HPDE6-E6E7 (cell line): ENCODE data around the gene SPSB3.
A peak's percentile ranks its signal among the peaks of the same experiment; 100 is the strongest.
"Not testable (repeated sequence)": the region's sequence is repeated elsewhere in the genome, so short reads cannot be mapped to it uniquely, and the experiment has no call there.

Source experiments
- DNase-seq: peaks from one replicate; pipeline ENCODE4 v3.0.0; 2011; ENCODE audit warnings: missing footprints; ENCODE audit errors: extremely low spot score

SPSB3 gene

GRCh38 chr16:1816396-1817275, 34.3 kb upstream of the SPSB3 start:
- no peak for DNase-seq

GRCh38 chr16:1815461-1815860, 33.1 kb upstream of the SPSB3 start:
- DNase-seq, result no peak

- DNase-seq, result peak; percentile 58
These were observed 30.4 kb upstream of the SPSB3 start for GRCh38 chr16:1812732-1813163.

- DNase-seq, result no peak
These were observed 28.2 kb upstream of the SPSB3 start for GRCh38 chr16:1810536-1810935.

- DNase-seq, result no peak
These were observed 27.7 kb upstream of the SPSB3 start for GRCh38 chr16:1810106-1810505.

GRCh38 chr16:1809281-1809801, 27.0 kb upstream of the SPSB3 start:
- DNase-seq, result no peak

- DNase-seq, result no peak
These were observed 26.3 kb upstream of the SPSB3 start for GRCh38 chr16:1808691-1809090.

- DNase-seq, result no peak
These were observed 25.3 kb upstream of the SPSB3 start for GRCh38 chr16:1807626-1808025.

GRCh38 chr16:1800701-1801100, 18.3 kb upstream of the SPSB3 start:
- DNase-seq, result no peak

- not testable (repeated sequence) for DNase-seq
These were observed 16.9 kb upstream of the SPSB3 start for GRCh38 chr16:1799263-1799662.

GRCh38 chr16:1794908-1795666, 12.7 kb upstream of the SPSB3 start:
- no peak for DNase-seq

GRCh38 chr16:1794221-1794871, 12.0 kb upstream of the SPSB3 start:
- DNase-seq, result no peak

- DNase-seq, result no peak
These were observed 11.3 kb upstream of the SPSB3 start, which contains the start of gene IGFALS for GRCh38 chr16:1793578-1794220. IGFALS (minus strand) TSS chr16:1793705; CDS start chr16:1793652, 53 bp downstream.

GRCh38 chr16:1792836-1793577, 10.6 kb upstream of the SPSB3 start:
- no peak for DNase-seq

- no peak for DNase-seq
These were observed 9.8 kb upstream of the SPSB3 start for GRCh38 chr16:1791943-1792812.

- no peak for DNase-seq
These were observed 9.0 kb upstream of the SPSB3 start for GRCh38 chr16:1791256-1791942.

- DNase-seq, result no peak
These were observed 8.4 kb upstream of the SPSB3 start for GRCh38 chr16:1790611-1791255.

GRCh38 chr16:1790261-1790610, 7.9 kb upstream of the SPSB3 start:
- no peak for DNase-seq

- no peak for DNase-seq
These were observed 7.3 kb upstream of the SPSB3 start for GRCh38 chr16:1789643-1790045.
